Common myeloid progenitor, CD34-positive (primary cell): ENCODE data around the gene TMEM63A.
A peak's percentile ranks its signal among the peaks of the same experiment; 100 is the strongest.
"Not testable (repeated sequence)": the region's sequence is repeated elsewhere in the genome, so short reads cannot be mapped to it uniquely, and the experiment has no call there.

Experiments
- CTCF ChIA-PET: fragments of 350-600 bp; sonication (Branson Sonifier 250); formaldehyde crosslinking; loops from one replicate; lab custom pipeline; 2021; ENCODE audit warnings: antibody characterized with exemption; lab: Charles Lee
- POLR2A ChIA-PET: fragments of 350-600 bp; sonication (Branson Sonifier 250); formaldehyde crosslinking; loops from one replicate; lab custom pipeline; 2021; ENCODE audit warnings: antibody characterized with exemption; lab: Charles Lee
- DNase-seq, 3 donors: peaks; one replicate each; pipeline versions ENCODE4 v3.0.0 to v3.0.0-alpha.2; 2013
- H3K27ac ChIP-seq, 2 experiments: 1 replicate in 1 of 2; 2 replicates in 1 of 2; pipeline ENCODE4 v1.7.0; 2013; ENCODE audit warnings: inconsistent platforms in 2 of 2, low read length in 2 of 2, mild to moderate bottlenecking in 2 of 2, low read depth in 1 of 2, moderate library complexity in 1 of 2; ENCODE audit not compliant: severe bottlenecking in 2 of 2, insufficient read depth in 1 of 2, poor library complexity in 1 of 2
- H3K27me3 ChIP-seq, 5 experiments: replicated peaks in 2 of 5; 1 replicate in 3 of 5; 2 replicates in 2 of 5; pipeline versions ENCODE4 v1.6.1 to v1.7.0; 2013; ENCODE audit warnings: low read length in 4 of 5, mild to moderate bottlenecking in 2 of 5, moderate library complexity in 2 of 5, inconsistent platforms in 1 of 5; ENCODE audit not compliant: insufficient read depth in 5 of 5, control insufficient read depth in 4 of 5
- H3K36me3 ChIP-seq, 4 experiments: 1 replicate in 2 of 4; 2 replicates in 2 of 4; pipeline versions ENCODE4 v1.6.1 to v1.7.0; 2013; ENCODE audit warnings: low read length in 3 of 4, control low read depth in 1 of 4, mild to moderate bottlenecking in 1 of 4; ENCODE audit not compliant: control insufficient read depth in 4 of 4, insufficient read depth in 4 of 4
- H3K4me1 ChIP-seq, 4 experiments: 1 replicate in 3 of 4; 2 replicates in 1 of 4; pipeline versions ENCODE4 v1.6.1 to v1.7.1; 2013; ENCODE audit warnings: low read length in 3 of 4, mild to moderate bottlenecking in 3 of 4, control low read depth in 1 of 4, inconsistent platforms in 1 of 4, moderate library complexity in 1 of 4; ENCODE audit not compliant: control insufficient read depth in 4 of 4, insufficient read depth in 4 of 4; ENCODE audit errors: control extremely low read depth in 1 of 4
- H3K4me3 ChIP-seq, 7 experiments: 1 replicate in 4 of 7; 2 replicates in 3 of 7; pipeline versions ENCODE4 v1.5.1 to v1.7.0; 2013; ENCODE audit warnings: mild to moderate bottlenecking in 7 of 7, low read length in 6 of 7, moderate library complexity in 6 of 7, inconsistent platforms in 2 of 7, low read depth in 2 of 7, control low read depth in 1 of 7; ENCODE audit not compliant: insufficient read depth in 4 of 7, control insufficient read depth in 1 of 7; ENCODE audit errors: extremely low read depth in 1 of 7
- H3K9me3 ChIP-seq, 5 experiments: 1 replicate in 4 of 5; 2 replicates in 1 of 5; pipeline versions ENCODE4 v1.6.1 to v1.7.1; 2013; ENCODE audit warnings: low read length in 4 of 5, mild to moderate bottlenecking in 2 of 5, inconsistent platforms in 1 of 5, low read depth in 1 of 5, moderate library complexity in 1 of 5; ENCODE audit not compliant: control insufficient read depth in 4 of 5, insufficient read depth in 2 of 5; ENCODE audit errors: control extremely low read depth in 1 of 5
- WGBS: methylation state at CpG from one replicate; pipeline ENCODE4 v1.1.5; 2013; ENCODE audit not compliant: insufficient coverage; 5-methylcytosine and 5-hydroxymethylcytosine counted together

Gene TMEM63A

DNA sequence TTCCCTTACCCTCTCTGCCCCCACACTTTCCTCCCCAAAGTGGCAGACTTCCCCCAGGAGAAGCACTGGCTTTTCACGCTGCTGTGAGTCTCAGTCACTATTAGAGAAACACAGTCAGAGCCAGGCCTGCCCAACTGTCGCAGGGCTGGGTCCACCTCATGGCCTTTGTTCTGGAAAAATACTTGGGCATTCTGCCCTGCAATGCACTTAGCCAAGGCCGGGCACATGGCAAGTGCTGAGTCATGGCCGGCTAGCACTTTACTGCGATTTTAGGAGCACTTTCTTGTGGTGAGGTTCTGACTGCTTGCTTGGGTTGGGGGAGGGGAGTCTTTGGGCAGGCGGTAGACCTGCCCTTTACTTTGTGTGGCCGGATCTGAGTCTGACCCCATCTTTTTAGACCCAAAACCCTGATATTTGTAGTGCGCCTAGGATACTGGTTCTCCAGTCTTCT lies 64.5 kb downstream of the TMEM63A start:
- Histone ChIP-seq H3K4me1 (peaks cover 0 to 8% (median 5%) of the 10 kb centered on the region in 4 experiments), H3K27ac (no peak overlapping the region), H3K4me3 (no peak overlapping the region), H3K9me3 (no peaks in the 10 kb centered on the region), H3K36me3 (no peaks in the 10 kb centered on the region), H3K27me3 (no peaks in the 10 kb centered on the region)
- 71% methylated on average over 5 of the region's 8 CpGs for WGBS
- DNase-seq = peak in 2 of 3 donors; percentile 31 to 32
- ChIA-PET CTCF (interaction anchor here (1.0 to 1.4 kb wide), 2 partner anchors 9 to 10 kb away, joined by 3 to 4 read pairs; no protein-coding TSS in a partner anchor), POLR2A (no interaction called here)

DNA sequence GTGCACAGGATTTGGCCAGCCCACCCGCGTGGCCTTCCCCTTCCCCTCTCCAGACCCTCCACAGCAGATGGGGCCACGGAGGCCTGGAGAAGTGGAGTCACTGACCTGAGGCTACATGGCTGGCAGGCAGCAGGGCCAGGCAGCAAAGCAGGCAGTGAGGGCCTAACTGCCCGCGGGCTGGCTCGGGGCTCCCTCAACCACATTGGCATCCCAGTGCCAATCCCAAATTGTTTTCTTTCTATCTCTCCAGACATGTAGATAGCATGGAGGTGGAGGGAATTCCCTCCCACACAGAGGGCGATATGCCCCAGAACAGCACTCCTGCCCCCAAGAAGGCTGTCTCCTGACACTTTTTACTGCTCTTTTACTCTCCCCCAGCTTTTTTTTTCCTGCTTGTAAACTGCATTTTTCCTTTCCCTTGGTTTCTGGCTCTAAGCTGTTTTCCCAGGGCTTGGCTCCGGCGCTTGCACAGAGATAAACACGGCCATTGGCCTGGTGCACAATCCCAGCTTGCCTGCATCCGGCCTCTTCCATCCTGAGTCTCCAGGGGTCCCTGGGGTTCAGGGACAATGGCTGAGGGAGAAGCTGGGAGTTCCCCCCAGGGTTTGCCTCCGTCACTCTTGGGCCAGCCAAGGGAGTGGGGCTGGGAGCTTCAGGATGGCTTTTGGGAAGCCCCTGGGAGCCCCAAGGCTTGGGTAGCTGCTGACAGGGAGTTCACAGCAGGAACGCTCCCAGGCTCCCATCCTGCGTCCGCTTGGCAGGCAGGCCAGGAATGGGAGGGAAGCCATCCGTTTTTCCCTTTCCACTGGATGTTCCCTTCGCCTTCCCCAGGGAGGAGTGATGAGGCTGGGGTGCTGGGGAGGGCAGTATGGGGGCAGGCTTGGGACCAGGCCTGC lies 65.3 kb downstream of the TMEM63A start:
- Histone ChIP-seq H3K27me3 (no peaks in the 10 kb centered on the region), H3K27ac (no peak overlapping the region), H3K36me3 (no peaks in the 10 kb centered on the region), H3K4me1 (peaks cover 0 to 8% (median 5%) of the 10 kb centered on the region in 4 experiments), H3K4me3 (no peak overlapping the region), H3K9me3 (no peaks in the 10 kb centered on the region)
- ChIA-PET POLR2A (no interaction called here), CTCF (no interaction called here)
- 99% methylated on average over 13 of the region's 17 CpGs for WGBS
- no peak for DNase-seq

DNA sequence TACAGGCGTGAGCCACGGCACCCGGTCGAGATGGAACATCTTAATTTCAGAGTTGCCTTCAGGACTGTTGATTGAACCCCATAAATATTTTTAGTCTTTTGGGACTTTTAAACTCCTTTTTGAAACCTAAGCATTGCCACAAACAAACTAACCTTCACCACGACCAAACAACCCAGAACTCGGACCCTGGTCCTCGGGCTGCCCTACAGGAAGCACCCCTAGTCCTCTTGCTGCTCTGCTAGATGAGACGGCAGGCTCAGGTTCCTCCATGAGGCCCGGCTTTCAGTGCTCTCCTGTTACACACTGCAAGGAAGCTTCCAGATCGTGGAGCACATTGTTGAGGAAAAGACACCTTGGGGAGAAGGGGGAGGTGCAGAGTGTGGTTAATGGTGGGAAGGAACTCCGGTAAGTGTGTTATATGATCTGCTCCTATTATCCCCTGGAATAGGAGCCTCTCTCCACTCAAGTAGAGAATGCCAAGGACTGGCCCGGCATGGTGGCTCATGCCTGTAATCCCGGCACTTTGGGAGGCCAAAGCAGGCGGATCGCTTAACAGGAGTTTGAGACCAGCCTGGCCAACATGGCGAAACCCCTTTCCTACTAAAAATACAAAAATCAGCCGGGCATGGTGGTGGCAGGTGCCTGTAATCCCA lies 66.5 kb downstream of the TMEM63A start:
- peaks cover 0 to 9% (median 0%) of the 10 kb centered on the region in 5 experiments for H3K27me3 ChIP-seq
- ChIA-PET CTCF (no interaction called here), POLR2A (no interaction called here)
- H3K4me1 ChIP-seq = peaks cover 0 to 13% (median 12%) of the 10 kb centered on the region in 4 experiments
- H3K36me3 ChIP-seq = no peaks in the 10 kb centered on the region
- no peak overlapping the region for H3K27ac ChIP-seq
- H3K9me3 ChIP-seq = no peaks in the 10 kb centered on the region
- WGBS = 98% methylated on average over 13 of the region's 17 CpGs
- no peak for DNase-seq
- H3K4me3 ChIP-seq = no peak overlapping the region

DNA sequence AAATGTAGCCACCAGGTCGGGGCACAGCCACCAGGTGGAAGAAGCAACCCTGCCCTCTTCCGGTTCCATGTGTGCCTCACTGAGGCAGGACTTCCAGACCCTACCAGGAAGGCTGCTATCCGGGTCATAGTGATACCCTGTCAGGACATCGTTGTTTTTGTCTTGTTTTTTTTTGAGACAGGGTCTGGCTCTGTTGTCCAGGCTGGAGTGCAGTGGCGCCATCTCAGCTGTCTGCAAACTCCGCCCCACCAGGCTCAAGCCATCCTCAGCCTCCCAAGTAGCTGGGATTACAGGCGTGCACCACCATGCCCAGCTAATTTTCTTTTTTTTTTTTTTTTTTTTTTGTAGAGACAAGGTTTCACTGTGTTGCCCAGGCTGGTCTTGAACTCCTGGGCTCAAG lies 67.1 kb downstream of the TMEM63A start:
- H3K36me3 ChIP-seq, POLR2A ChIA-PET, H3K27me3 ChIP-seq, DNase-seq, H3K9me3 ChIP-seq, H3K4me3 ChIP-seq, H3K27ac ChIP-seq: not testable (repeated sequence)
- CTCF ChIA-PET = interaction anchor here (0.9 kb wide), 1 partner anchor 11 kb away, joined by 4 read pairs; no protein-coding TSS in a partner anchor
- peaks cover 0 to 16% (median 12%) of the 10 kb centered on the region in 4 experiments for H3K4me1 ChIP-seq
- 98% methylated on average over 6 of the region's 7 CpGs for WGBS

DNA sequence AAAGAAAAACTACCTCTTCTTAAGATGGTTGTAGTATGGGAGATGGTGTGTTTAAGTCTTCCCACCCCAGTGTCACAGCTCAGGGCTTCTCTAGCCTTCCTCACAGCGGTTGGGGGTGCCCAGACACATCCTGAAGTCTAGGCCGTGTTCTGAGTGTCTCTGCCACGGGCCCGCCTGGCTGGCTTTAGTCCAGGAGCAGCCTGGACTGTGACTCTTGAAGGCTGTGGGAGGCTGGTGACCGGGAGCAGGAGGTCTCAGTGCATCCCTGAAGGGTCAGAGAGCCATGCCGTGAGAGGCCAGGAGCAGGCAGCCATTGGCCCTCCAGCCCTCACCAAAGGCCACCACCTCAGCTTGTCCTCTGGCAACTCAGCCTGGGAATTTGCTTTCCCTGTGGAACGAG lies 67.8 kb downstream of the TMEM63A start:
- whole genome bisulfite sequencing = 92% methylated on average over 6 of the region's 7 CpGs
- Histone ChIP-seq H3K4me1 (peaks cover 0 to 19% (median 14%) of the 10 kb centered on the region in 4 experiments), H3K27ac (no peak overlapping the region), H3K9me3 (no peaks in the 10 kb centered on the region), H3K4me3 (no peak overlapping the region), H3K27me3 (peaks cover 0 to 9% (median 0%) of the 10 kb centered on the region in 5 experiments), H3K36me3 (no peaks in the 10 kb centered on the region)
- DNase-seq = no peak
- ChIA-PET POLR2A (no interaction called here), CTCF (interaction anchor here (0.9 kb wide), 1 partner anchor 12 kb away, joined by 4 read pairs; no protein-coding TSS in a partner anchor)

DNA sequence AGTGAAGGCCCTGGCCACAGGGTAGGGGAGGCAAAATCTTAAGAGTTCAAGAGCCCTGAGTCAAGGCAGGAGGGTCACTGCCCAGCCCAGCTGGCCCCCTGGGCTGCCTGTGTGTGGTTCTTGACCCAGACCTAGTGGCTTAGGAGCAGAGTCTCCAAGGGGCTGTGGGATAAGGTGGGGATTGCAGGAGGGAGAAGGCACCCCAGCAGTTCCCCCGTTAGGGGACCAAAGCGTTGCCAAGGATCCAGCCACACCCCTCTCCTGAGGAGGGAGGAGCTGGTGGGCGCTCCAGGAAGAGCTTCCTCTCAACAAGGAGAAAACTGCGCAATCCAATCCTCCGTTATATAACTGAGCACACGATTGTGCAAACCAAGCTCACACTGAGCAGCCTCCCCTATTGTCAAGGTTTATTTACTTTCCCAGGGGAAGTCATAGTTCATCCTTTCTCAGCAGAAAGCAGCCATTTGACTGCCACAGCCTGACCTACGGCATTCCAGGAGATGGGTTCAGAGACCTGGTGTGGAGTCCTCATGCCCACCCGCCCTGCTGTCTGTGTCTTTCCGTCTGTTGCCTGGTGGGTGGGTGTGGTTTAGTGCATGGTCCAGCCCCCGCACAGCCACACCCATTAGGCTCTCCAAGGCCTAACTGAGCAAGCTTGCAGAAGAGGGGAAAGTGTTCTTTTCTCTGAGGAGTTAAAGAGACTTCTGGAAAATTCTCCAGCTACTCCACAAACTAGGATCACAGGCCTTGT lies 68.8 kb downstream of the TMEM63A start:
- ChIA-PET POLR2A (no interaction called here), CTCF (interaction anchor here (0.7 to 3.0 kb wide), 6 partner anchors 10 to 69 kb away, joined by 3 to 8 read pairs (median 3); partner anchors contain the start of gene TMEM63A)
- peak in 2 of 3 donors; percentile 12 to 13 for DNase-seq
- 84% methylated on average over 5 of the region's 10 CpGs for WGBS
- Histone ChIP-seq H3K9me3 (no peaks in the 10 kb centered on the region), H3K36me3 (no peaks in the 10 kb centered on the region), H3K4me3 (no peak overlapping the region), H3K27ac (no peak overlapping the region), H3K4me1 (peaks cover 0 to 20% (median 14%) of the 10 kb centered on the region in 4 experiments), H3K27me3 (peaks cover 0 to 9% (median 0%) of the 10 kb centered on the region in 5 experiments)
